HG02885 (cell line): ENCODE measurements around the gene RETREG1.
"Not testable (repeated sequence)": the region's sequence is repeated elsewhere in the genome, so short reads cannot be mapped to it uniquely, and the experiment has no call there.

ENCODE experiments used
- ATAC-seq: cut with Tn5 transposase; IDR thresholded peaks from one replicate; pipeline ENCODE4 v1.9.1; 2021; ENCODE audit warnings: mild to moderate bottlenecking; ENCODE audit not compliant: unreplicated experiment, poor library complexity

The RETREG1 gene

GRCh38 chr5:16618138-16618897, 1.5 kb upstream of the RETREG1 start:
- ATAC-seq: no peak

DNA sequence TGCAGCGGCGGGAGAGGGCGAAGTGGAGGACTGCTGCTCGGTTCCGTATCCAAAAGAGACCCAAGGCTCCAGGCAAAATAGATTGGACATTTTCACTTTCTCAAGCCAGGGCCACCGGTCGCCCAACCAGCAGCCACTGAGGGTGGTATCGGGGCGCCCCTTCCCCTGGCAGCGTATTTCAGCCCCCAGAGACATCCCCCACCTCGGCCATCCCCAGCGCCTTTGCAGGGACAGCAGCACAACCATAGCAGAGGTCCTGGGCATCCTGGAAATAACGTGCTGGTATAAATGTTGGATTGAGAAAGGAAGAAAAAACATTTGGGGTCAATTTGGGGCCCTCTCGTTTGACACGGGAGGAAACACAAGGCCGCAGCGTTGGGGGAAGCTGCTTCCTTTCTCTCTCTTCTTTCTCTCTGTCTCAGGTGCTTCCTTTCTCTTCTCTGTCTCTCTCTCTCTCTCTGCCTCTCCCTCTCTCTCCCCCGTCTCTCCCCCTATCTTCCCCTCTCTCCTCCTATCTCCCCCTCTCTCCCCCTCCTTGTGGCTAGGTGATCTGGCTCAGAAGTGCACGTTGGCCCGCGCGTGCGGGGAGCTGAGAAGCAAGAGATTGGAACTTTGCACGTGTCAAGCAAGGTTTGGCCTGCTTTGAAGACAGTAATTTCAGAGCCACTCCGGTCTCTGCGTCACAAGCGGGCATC, 624 bp upstream of the RETREG1 start:
- ATAC-seq: no peak

GRCh38 chr5:16615741-16616535, 859 bp downstream of the RETREG1 start:
- ATAC-seq: peak; percentile 2

- ATAC-seq: no peak
These were observed 4.8 kb downstream of the RETREG1 start for GRCh38 chr5:16612007-16612406.

GRCh38 chr5:16610896-16611295, 5.9 kb downstream of the RETREG1 start:
- not testable (repeated sequence) for ATAC-seq

GRCh38 chr5:16609412-16609811, 7.4 kb downstream of the RETREG1 start:
- ATAC-seq: no peak

DNA sequence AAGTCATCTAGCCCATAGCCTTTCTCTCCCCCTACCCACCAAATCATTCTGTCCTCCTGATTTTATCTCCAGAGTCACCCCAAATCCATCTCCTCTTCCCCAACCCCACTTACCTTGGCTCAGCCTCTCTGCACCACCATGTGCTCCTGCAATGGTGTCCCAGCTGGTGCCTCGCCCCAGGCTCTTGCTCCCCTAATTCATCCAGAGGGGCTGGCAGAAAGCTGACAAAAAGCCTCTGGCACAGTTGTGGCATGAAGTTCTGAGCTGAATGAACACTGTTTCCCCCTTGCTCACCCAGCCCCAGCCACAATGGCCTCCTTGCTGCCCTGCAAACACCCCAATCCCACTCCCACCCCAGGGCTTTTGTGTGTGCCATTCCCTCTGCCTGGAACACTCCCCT, 10.2 kb downstream of the RETREG1 start:
- no peak for ATAC-seq

GRCh38 chr5:16603701-16604100, 13.1 kb downstream of the RETREG1 start:
- ATAC-seq: peak; percentile 40

GRCh38 chr5:16603295-16603694, 13.5 kb downstream of the RETREG1 start:
- peak; percentile 55 for ATAC-seq

- no peak for ATAC-seq
These were observed 14.6 kb downstream of the RETREG1 start for GRCh38 chr5:16602182-16602581.

DNA sequence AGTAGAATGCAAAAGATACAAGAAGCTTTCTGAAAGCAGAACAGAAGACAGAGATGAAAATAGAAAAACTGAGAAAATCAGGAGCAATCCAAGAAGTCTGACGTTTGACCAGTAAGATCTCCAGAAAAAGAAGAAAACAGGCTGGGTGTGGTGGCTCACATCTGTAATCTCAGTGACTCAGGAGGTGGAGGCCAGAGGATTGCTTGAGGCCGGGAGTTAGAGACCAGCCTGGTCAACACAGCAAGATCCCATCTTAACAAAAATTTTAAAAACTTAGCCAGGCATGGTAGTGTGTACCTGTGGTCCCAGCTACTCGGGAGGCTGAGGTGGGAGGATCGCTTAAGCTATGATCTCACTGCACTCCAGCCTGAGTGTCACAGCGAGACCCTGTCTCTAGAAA, 15.9 kb downstream of the RETREG1 start:
- ATAC-seq: no peak

- ATAC-seq: no peak
These were observed 16.4 kb downstream of the RETREG1 start for GRCh38 chr5:16600397-16600796.

GRCh38 chr5:16597946-16598694, 18.7 kb downstream of the RETREG1 start:
- no peak for ATAC-seq

DNA sequence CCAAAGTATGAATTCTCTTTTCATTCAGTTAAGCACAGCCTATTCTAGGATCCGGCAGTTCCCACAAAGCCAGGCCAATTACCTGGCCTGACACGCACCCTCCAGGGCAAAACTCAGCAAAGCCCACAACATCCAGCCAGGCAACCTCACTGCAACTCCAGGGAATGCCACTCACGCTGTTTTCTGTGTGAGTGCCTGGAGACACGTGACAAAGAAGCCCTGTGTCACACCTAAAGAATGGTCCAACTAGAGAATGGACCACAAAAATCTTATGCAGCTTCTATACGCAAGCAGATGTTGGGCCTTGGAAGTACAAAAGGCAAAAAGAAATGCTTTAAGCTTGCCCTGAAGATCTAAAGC, 20.2 kb downstream of the RETREG1 start:
- no peak for ATAC-seq

DNA sequence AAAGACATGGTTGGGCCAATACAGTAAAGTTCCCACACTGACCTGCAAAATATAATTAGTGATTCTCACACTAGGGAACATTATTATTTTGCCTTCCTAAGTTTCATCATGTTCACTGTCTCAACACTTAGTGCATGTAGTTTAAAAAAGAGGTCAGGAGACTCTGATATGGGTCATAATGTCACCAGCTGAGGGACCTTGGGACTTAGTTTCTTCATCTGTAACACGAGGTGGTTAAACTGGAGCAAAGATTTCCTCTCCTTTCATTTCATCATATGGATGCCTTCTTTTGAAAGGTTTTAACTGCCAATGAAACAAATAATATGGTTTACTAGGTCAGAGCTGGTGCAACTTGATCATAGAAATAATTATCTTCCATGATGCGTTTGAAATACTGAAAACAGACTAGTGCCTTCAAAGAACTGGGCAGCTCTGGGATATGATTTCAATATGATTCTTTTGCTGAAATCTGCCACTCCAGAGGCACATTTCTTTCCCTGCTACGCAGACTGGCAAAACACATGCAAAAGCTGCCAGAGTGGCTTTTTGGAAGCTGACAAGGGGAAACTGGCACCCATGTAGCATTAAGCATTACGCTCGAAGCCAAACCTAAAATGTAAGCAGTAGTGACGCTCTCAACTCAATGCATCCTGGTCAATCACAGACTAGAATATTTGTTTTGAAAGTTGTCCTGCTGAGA, 20.8 kb downstream of the RETREG1 start:
- ATAC-seq: no peak

- ATAC-seq: no peak
These were observed 23.2 kb downstream of the RETREG1 start for GRCh38 chr5:16593628-16594027.

DNA sequence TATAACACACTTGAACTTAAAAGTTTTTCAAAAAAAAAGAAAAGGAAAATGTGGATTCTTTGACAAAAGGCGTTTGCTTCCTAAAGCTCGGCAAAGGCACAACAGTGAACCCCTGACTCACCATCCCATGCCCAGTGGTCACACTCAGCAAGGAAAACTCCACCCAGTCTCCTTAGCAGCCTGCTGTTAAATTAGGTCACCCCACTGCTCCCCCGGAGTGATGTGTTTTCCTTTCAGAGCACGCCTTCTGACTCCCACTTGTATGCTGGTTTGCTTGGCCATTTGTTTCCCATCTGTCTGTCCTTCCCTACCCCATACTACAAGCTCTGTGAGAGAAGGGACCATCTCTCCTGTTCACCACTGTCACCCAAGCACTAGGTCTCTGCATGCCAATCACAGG, 23.8 kb downstream of the RETREG1 start:
- ATAC-seq: no peak

- no peak for ATAC-seq
These were observed 24.5 kb downstream of the RETREG1 start for GRCh38 chr5:16592255-16592654.

- ATAC-seq: no peak
These were observed 26.1 kb downstream of the RETREG1 start for GRCh38 chr5:16590685-16591084.

DNA sequence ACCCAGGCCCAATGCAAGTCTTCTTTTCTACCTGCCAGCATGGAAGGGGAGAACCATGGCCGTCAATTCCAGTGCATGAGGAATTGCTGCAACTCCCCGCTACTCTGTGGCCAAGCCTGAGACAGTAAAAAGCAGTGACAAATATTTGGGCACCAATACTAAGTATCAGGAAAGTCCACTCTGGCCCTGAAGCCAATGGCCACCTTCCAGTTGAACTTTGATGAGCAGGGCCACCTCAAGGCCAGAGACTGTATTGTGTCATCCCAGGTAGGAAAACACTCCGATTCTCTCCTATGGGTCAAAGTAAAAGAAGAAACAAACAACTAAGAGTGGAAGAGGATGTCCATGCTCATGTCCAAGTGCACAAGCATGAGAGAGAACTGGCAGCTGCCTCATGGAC, 27.1 kb downstream of the RETREG1 start:
- no peak for ATAC-seq
